Endothelial cell (in vitro differentiated cells): Measurements from ENCODE around the gene P2RY12. TPM values are rescaled to one million over a fixed set of nuclear protein-coding genes. Genes with fewer than 3 reads are reported as not detected.

ENCODE experiments used
- DNase-seq: peaks from one replicate; pipeline ENCODE4 v3.0.0; 2021; ENCODE audit warnings: low spot score
- H3K27ac Mint-ChIP-seq: one replicate; pipeline ENCODE4 v1.8.0; 2021; ENCODE audit warnings: mixed read lengths, inconsistent platforms; ENCODE audit not compliant: unreplicated experiment
- H3K27me3 Mint-ChIP-seq: one replicate; pipeline ENCODE4 v1.8.0; 2021; ENCODE audit warnings: mild to moderate bottlenecking, moderate library complexity, mixed read lengths, inconsistent platforms; ENCODE audit not compliant: unreplicated experiment
- H3K36me3 Mint-ChIP-seq: one replicate; pipeline ENCODE4 v1.8.0; 2021; ENCODE audit warnings: mild to moderate bottlenecking, low read depth, mixed read lengths, inconsistent platforms; ENCODE audit not compliant: unreplicated experiment
- H3K4me1 Mint-ChIP-seq: one replicate; pipeline ENCODE4 v1.8.0; 2021; ENCODE audit warnings: mild to moderate bottlenecking, mixed read lengths, inconsistent platforms; ENCODE audit not compliant: unreplicated experiment
- H3K4me3 Mint-ChIP-seq: one replicate; pipeline ENCODE4 v1.8.0; 2021; ENCODE audit warnings: mild to moderate bottlenecking, mixed read lengths, inconsistent platforms; ENCODE audit not compliant: unreplicated experiment
- H3K9me3 Mint-ChIP-seq: one replicate; pipeline ENCODE4 v1.8.0; 2021; ENCODE audit warnings: mixed read lengths, inconsistent platforms; ENCODE audit not compliant: unreplicated experiment
- CTCF ChIP-seq: fragments of 200-600 bp; sonication (generic); IDR thresholded peaks from one replicate; pipeline ENCODE4 v1.5.0; 2021; ENCODE audit warnings: antibody characterized with exemption; ENCODE audit not compliant: unreplicated experiment
- total RNA-seq: library from RNA; stranded (reverse); fragmentation: NEBNext Ultra II Directional; extraction: Animal tissue kit (Norgen Biotek cat#: 25700); gene quantifications from one replicate; pipeline ENCODE4 v1.2.1, GENCODE V29; 2021; ENCODE audit not compliant: unreplicated experiment

Gene P2RY12
- total RNA-seq, 1 donor from 2014 or later, result not detected

GRCh38 chr3:151367448-151367847, 17.1 kb downstream of the P2RY12 start:
- no peak overlapping the region for H3K27ac Mint-ChIP-seq
- no peak for DNase-seq

DNA sequence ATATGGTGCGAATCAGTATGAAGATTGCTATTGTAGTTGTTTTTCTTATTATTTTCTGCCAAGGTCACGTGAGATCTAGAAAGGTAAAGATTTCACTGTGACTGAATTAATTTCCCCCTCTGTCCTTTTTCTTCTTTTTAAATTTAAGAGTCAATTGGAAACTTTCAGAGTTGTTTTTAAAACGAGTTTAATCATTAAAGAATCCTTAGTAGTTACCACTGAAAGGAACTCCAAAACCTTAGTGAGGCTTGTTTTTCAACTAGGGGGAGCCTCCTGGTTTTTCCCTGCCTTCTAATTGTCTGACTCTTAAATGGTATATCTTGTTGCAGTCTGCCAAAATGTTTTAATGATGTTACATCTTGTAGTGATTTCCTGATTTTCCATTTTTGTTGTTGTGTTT, 17.6 kb downstream of the P2RY12 start:
- H3K4me3 Mint-ChIP-seq, result no peak overlapping the region
- TF ChIP-seq CTCF, result no peak
- no peak for DNase-seq
- H3K27me3 Mint-ChIP-seq, result no peaks in the 10 kb centered on the region
- H3K36me3 Mint-ChIP-seq, result no peaks in the 10 kb centered on the region
- no peak overlapping the region for H3K27ac Mint-ChIP-seq
- H3K4me1 Mint-ChIP-seq, result no peaks in the 10 kb centered on the region
- H3K9me3 Mint-ChIP-seq, result no peaks in the 10 kb centered on the region

More at GRCh38 chr3:151367448-151367847, 17.1 kb downstream of the P2RY12 start:
- Mint-ChIP-seq H3K4me1 (no peaks in the 10 kb centered on the region), H3K27me3 (no peaks in the 10 kb centered on the region), H3K36me3 (no peaks in the 10 kb centered on the region), H3K4me3 (no peak overlapping the region), H3K9me3 (no peaks in the 10 kb centered on the region)
- TF ChIP-seq CTCF, result no peak

DNA sequence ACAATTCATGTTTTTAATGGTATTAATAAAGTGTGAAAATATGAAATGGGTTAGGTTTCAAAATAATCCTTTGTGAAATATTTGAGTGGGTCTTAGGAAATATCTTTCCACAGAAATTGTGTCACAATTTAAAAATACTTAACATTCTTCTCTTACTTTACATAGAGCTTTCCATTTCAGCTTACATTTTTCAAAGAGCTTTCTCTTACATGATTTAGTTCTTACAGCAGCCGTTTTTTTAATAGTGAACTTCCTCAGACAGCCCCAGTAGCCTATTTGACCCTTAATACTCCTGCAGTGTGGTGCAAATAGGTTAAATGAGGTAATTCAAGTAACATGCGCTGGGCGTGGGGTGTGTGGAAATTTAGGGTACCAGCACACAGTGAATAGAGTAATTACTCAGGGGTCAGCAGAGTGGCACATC, 21.8 kb downstream of the P2RY12 start:
- Mint-ChIP-seq H3K4me1 (peaks cover 2% of the 10 kb centered on the region), H3K4me3 (no peak overlapping the region), H3K9me3 (no peaks in the 10 kb centered on the region), H3K27ac (no peak overlapping the region), H3K27me3 (no peaks in the 10 kb centered on the region), H3K36me3 (no peaks in the 10 kb centered on the region)
- TF ChIP-seq CTCF, result no peak
- no peak for DNase-seq

- Mint-ChIP-seq H3K4me1 (peaks cover 10% of the 10 kb centered on the region), H3K27me3 (peaks cover 1% of the 10 kb centered on the region), H3K27ac (peak overlapping the region; percentile 15), H3K9me3 (no peaks in the 10 kb centered on the region), H3K36me3 (no peaks in the 10 kb centered on the region), H3K4me3 (no peak overlapping the region)
- no peak for TF ChIP-seq CTCF
- DNase-seq, result no peak
Observed at GRCh38 chr3:151357463-151357850, 27.1 kb downstream of the P2RY12 start.

DNA sequence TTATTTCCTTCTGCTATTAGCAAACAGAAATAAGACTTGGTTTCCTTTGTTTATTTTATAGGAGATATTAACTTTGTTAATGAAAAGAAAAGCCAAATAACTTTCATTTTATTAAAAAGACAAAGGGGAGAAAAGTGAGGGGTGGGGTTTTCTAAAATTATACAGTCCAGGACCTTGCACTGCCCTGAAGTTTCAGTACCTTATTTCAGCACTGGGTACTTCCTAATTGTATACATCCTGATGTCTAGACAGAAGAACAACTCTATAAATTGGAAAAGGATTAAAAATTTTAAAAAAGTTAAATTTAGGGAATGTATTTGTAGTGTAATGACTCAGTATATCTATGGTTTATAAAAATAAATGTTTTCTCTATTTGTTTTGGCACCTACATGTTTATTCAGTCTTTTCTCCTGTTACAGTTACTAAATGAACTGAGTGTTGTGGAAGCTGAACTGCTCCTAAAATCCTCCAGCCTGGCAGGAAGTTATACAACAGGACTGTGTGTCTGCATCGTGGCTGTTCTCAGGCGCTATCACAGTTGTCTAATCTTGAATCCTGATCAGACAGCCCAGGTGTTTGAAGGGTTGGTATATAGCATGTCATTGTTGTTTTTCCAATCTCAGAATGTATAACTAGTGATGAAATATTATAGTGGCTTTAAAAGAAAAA, 27.6 kb downstream of the P2RY12 start:
- no peak for DNase-seq
- Mint-ChIP-seq H3K27me3 (peaks cover 1% of the 10 kb centered on the region), H3K4me1 (peaks cover 15% of the 10 kb centered on the region), H3K4me3 (no peak overlapping the region), H3K27ac (peak overlapping the region; percentile 15), H3K36me3 (no peaks in the 10 kb centered on the region), H3K9me3 (no peaks in the 10 kb centered on the region)
- no peak for TF ChIP-seq CTCF
